GM10266 (cell line): ENCODE data around the gene CHRM2.

ENCODE experiments used
- DNase-seq: peaks from one replicate; pipeline ENCODE4 v3.0.0; 2012; ENCODE audit errors: extremely low spot score
- CTCF ChIP-seq: IDR thresholded peaks from 2 replicates; pipeline ENCODE4 v1.5.1; 2012; ENCODE audit warnings: mild to moderate bottlenecking, low read depth; ENCODE audit not compliant: control insufficient read depth, insufficient read depth; ENCODE audit errors: missing control alignments

The CHRM2 gene

GRCh38 chr7:137009404-137009803 lies 141.0 kb downstream of the CHRM2 start:
- TF ChIP-seq CTCF = no peak
- DNase-seq = no peak

- DNase-seq = no peak
- TF ChIP-seq CTCF = no peak
Measured at GRCh38 chr7:137015015-137015414, 146.6 kb downstream of the CHRM2 start.

GRCh38 chr7:137017221-137017620 lies 148.8 kb downstream of the CHRM2 start:
- DNase-seq = no peak
- no peak for TF ChIP-seq CTCF

GRCh38 chr7:137018468-137018867 lies 150.0 kb downstream of the CHRM2 start:
- no peak for TF ChIP-seq CTCF
- no peak for DNase-seq

GRCh38 chr7:137020351-137020750 lies 151.9 kb downstream of the CHRM2 start:
- DNase-seq = no peak

GRCh38 chr7:137025469-137026175 lies 157.2 kb downstream of the CHRM2 start:
- no peak for TF ChIP-seq CTCF
- no peak for DNase-seq

More at GRCh38 chr7:137020351-137020750, 151.9 kb downstream of the CHRM2 start:
- TF ChIP-seq CTCF = no peak

GRCh38 chr7:137026176-137026500 lies 157.7 kb downstream of the CHRM2 start:
- no peak for TF ChIP-seq CTCF
- no peak for DNase-seq
